Lung (tissue), 12 donors: ENCODE results near the gene TTC27. TPM values are rescaled to one million over a fixed set of nuclear protein-coding genes. Genes with fewer than 3 reads are reported as not detected.

Source experiments
- ATAC-seq: fragments of 200-7000 bp; cut with Tn5 transposase; one replicate; pipeline ENCODE4 v1.9.1; 2020; ENCODE audit warnings: moderate number of reproducible peaks; ENCODE audit not compliant: insufficient read depth, low FRiP score
- DNase-seq, 3 donors: peaks; one replicate each; pipeline ENCODE4 v3.0.0-alpha.2; 2013 to 2017
- H3K27ac ChIP-seq, 2 donors: one replicate each; pipeline ENCODE4 v1.5.1; 2013; ENCODE audit warnings: mild to moderate bottlenecking in 2 of 2, moderate library complexity in 2 of 2, control low read depth in 1 of 2, inconsistent platforms in 1 of 2, low read depth in 1 of 2, low read length in 1 of 2
- H3K27me3 ChIP-seq, 3 donors: one replicate each; pipeline ENCODE4 v1.5.1; 2013; ENCODE audit warnings: low read length in 2 of 3; ENCODE audit not compliant: control insufficient read depth in 3 of 3, insufficient read depth in 3 of 3
- H3K36me3 ChIP-seq, 4 donors: one replicate each; pipeline ENCODE4 v1.5.1; 2013; ENCODE audit warnings: low read length in 4 of 4, mild to moderate bottlenecking in 1 of 4, moderate library complexity in 1 of 4; ENCODE audit not compliant: control insufficient read depth in 4 of 4, insufficient read depth in 4 of 4
- H3K4me1 ChIP-seq, 5 donors: one replicate each; pipeline ENCODE4 v1.5.1; 2013; ENCODE audit warnings: low read length in 5 of 5, mild to moderate bottlenecking in 2 of 5, moderate library complexity in 1 of 5; ENCODE audit not compliant: control insufficient read depth in 5 of 5, insufficient read depth in 5 of 5
- H3K4me3 ChIP-seq: one replicate; pipeline ENCODE4 v1.5.1; 2013; ENCODE audit warnings: mild to moderate bottlenecking, control low read depth, moderate library complexity
- H3K9ac ChIP-seq, 2 donors: one replicate each; pipeline ENCODE4 v1.5.1; 2013; ENCODE audit warnings: low read length in 2 of 2, control low read depth in 1 of 2; ENCODE audit not compliant: insufficient read depth in 1 of 2
- H3K9me3 ChIP-seq, 4 donors: one replicate each; pipeline ENCODE4 v1.5.1; 2013; ENCODE audit warnings: low read length in 3 of 4, mild to moderate bottlenecking in 1 of 4, moderate library complexity in 1 of 4; ENCODE audit not compliant: control insufficient read depth in 4 of 4, insufficient read depth in 3 of 4
- CTCF ChIP-seq: IDR thresholded peaks from 2 replicates; pipeline ENCODE4 v1.5.1; 2012; ENCODE audit warnings: mild to moderate bottlenecking; ENCODE audit errors: control extremely low read depth, extremely low read depth
- WGBS, 2 donors: extraction: QIAGEN DNeasy Blood & Tissue Kit; methylation state at CpG; one replicate each; pipeline ENCODE4 v1.1.7; 2013; 5-methylcytosine and 5-hydroxymethylcytosine counted together
- polyA plus RNA-seq, 2 donors: library from polyadenylated mRNA; stranded (reverse); fragments of 200-250 nt; gene quantifications; one replicate each; pipeline ENCODE4 v1.2.1, GENCODE V29; 2013
- total RNA-seq, 2 donors: library from RNA; depleted of rRNA in 1 of 2; stranded (reverse); fragments of >200 nt in 1 of 2; gene quantifications; one replicate each; pipeline ENCODE4 v1.2.1, GENCODE V29; 2014 to 2021
- donor health status: control.
- donor health status: control.
- donor health status: Bipolar disorder and iron deficiency.
- donor health status: healthy.
- donor health status: DM: yes; HTN: yes; CAD: no.

The TTC27 gene
- total and polyA plus RNA-seq, 4 donors = 5.2 to 17.4 (median 12.3) TPM

- TF ChIP-seq CTCF = no peak
- no peaks in the 10 kb centered on the region for H3K4me1 ChIP-seq
- H3K9me3 ChIP-seq = no peaks in the 10 kb centered on the region
- H3K27me3 ChIP-seq = no peaks in the 10 kb centered on the region
- H3K27ac ChIP-seq = no peak overlapping the region
- H3K4me3 ChIP-seq = no peak overlapping the region
- peaks cover 0 to 4% (median 2%) of the 10 kb centered on the region in 4 donors for H3K36me3 ChIP-seq
- H3K9ac ChIP-seq = no peak overlapping the region
- no peak for ATAC-seq
- no peak for DNase-seq
- WGBS, 2 donors = 96 to 98% methylated on average over 8 of the region's 8 CpGs
Observed at GRCh38 chr2:32663864-32664263, 36.0 kb downstream of the TTC27 start.

- Histone ChIP-seq H3K27ac (no peak overlapping the region), H3K9me3 (no peaks in the 10 kb centered on the region), H3K4me1 (no peaks in the 10 kb centered on the region), H3K27me3 (no peaks in the 10 kb centered on the region), H3K4me3 (no peak overlapping the region), H3K9ac (no peak overlapping the region), H3K36me3 (peaks cover 0 to 9% (median 4%) of the 10 kb centered on the region in 4 donors)
- WGBS, 2 donors = 100% methylated on average over 1 of the region's 1 CpG
- no peak for TF ChIP-seq CTCF
- no peak for ATAC-seq
- DNase-seq = no peak
Observed at GRCh38 chr2:32666704-32667103, 38.9 kb downstream of the TTC27 start.

- no peak overlapping the region for H3K9ac ChIP-seq
- H3K4me3 ChIP-seq = no peak overlapping the region
- peaks cover 2 to 12% (median 8%) of the 10 kb centered on the region in 4 donors for H3K36me3 ChIP-seq
- no peak for ATAC-seq
- WGBS, 2 donors = 82 to 95% methylated on average over 1 of the region's 1 CpG
- DNase-seq = no peak
- no peak for TF ChIP-seq CTCF
- no peak overlapping the region for H3K27ac ChIP-seq
- H3K27me3 ChIP-seq = no peaks in the 10 kb centered on the region
- H3K9me3 ChIP-seq = no peaks in the 10 kb centered on the region
- H3K4me1 ChIP-seq = no peaks in the 10 kb centered on the region
Observed at GRCh38 chr2:32668254-32668653, 40.4 kb downstream of the TTC27 start.

- 87 to 94% methylated on average over 2 of the region's 2 CpGs for WGBS, 2 donors
Observed at GRCh38 chr2:32671885-32672533, 44.2 kb downstream of the TTC27 start.

More at GRCh38 chr2:32671885-32672533, 44.2 kb downstream of the TTC27 start:
- H3K4me3 ChIP-seq = no peak overlapping the region
- DNase-seq (no peak), ATAC-seq (no peak)
- no peak for TF ChIP-seq CTCF
- no peak overlapping the region for H3K27ac ChIP-seq
- H3K9ac ChIP-seq = no peak overlapping the region
- H3K36me3 ChIP-seq = peaks cover 2 to 15% (median 10%) of the 10 kb centered on the region in 4 donors
- H3K27me3 ChIP-seq = no peaks in the 10 kb centered on the region
- H3K9me3 ChIP-seq = no peaks in the 10 kb centered on the region
- H3K4me1 ChIP-seq = no peaks in the 10 kb centered on the region
